Epithelial cell of proximal tubule (primary cell): ENCODE measurements around the gene NAA40. TPM values are rescaled to one million over a fixed set of nuclear protein-coding genes. Genes with fewer than 3 reads are reported as not detected.

Source experiments
- DNase-seq: peaks from one replicate; pipeline ENCODE4 v3.0.0-alpha.2; 2011; ENCODE audit warnings: low read depth
- H3K4me3 ChIP-seq: 2 replicates; pipeline ENCODE4 v1.5.1; 2011; ENCODE audit warnings: low read depth, mild to moderate bottlenecking, low read length
- total RNA-seq: library from RNA; depleted of rRNA; stranded (reverse); fragments of >200 nt; gene quantifications from 2 replicates; pipeline ENCODE4 v1.2.3, GENCODE V29; 2015
- TF ChIP-seq, protein P1 (sequence below): conservative IDR thresholded peaks from 2 replicates; pipeline ENCODE4 v1.5.1; 2012; ENCODE audit warnings: low read depth, mild to moderate bottlenecking, low read length

Gene NAA40
- 17.6 and 19.4 TPM in 2 replicates for total RNA-seq

DNA sequence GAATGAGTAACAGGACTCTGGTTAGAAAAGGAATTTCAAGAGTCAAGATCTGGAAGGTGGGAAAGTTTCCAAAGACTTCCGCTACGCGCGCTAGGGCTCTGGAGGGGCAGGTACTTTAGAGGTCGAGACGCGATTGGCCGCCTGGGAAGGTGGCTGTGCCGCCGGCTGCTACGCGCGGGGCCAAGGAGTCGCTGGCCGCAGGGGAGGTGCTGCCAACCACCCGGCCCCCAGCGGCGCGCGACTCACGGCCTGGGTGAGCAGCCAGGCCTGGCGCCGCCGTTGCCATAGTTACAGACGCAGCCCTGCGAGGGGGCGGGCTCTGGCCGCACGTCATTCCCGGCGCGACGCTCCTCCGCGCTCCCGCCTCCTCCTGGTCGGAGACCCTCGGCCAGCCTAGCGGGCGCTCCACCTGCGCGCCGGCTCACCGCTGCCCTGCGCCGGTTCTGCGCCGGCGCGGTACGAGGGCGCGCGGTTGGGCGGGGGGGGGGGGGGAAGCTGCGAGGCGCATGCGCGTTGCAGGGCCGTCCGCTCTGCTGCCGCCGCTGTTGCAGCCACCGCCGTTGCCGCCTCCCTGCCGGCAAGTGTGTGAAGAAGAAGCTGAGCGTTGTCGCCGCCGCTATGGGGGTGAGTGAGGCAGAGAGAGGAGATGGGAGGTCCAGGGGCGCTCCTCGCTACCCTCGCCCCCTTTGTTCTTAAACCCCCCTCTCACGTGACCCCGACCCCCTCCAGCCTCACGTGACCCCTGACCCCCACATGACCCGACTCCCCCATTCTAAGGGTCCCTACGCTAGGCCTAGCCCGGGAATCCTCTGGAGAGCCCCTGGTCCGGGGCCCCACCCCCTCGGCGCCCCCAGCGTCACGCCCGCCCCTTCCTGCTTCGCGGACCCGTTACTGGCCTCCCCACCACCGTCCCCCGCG, at the start of gene NAA40:
Gene NAA40 (plus strand): TSS at position 524 of the 918 bp plus-strand sequence. CDS start 95 bp downstream, at position 619.
- peak within 1 kb of the TSS; percentile 93 for H3K4me3 ChIP-seq
- TF ChIP-seq, protein P1, sequence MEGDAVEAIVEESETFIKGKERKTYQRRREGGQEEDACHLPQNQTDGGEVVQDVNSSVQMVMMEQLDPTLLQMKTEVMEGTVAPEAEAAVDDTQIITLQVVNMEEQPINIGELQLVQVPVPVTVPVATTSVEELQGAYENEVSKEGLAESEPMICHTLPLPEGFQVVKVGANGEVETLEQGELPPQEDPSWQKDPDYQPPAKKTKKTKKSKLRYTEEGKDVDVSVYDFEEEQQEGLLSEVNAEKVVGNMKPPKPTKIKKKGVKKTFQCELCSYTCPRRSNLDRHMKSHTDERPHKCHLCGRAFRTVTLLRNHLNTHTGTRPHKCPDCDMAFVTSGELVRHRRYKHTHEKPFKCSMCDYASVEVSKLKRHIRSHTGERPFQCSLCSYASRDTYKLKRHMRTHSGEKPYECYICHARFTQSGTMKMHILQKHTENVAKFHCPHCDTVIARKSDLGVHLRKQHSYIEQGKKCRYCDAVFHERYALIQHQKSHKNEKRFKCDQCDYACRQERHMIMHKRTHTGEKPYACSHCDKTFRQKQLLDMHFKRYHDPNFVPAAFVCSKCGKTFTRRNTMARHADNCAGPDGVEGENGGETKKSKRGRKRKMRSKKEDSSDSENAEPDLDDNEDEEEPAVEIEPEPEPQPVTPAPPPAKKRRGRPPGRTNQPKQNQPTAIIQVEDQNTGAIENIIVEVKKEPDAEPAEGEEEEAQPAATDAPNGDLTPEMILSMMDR: no peak
- DNase-seq: peak; percentile 90

GRCh38 chr11:63889344-63889743, 49.5 kb upstream of the NAA40 start:
- H3K4me3 ChIP-seq: peak overlapping the region; percentile 53
- no peak for DNase-seq
- TF ChIP-seq, protein P1: no peak

DNA sequence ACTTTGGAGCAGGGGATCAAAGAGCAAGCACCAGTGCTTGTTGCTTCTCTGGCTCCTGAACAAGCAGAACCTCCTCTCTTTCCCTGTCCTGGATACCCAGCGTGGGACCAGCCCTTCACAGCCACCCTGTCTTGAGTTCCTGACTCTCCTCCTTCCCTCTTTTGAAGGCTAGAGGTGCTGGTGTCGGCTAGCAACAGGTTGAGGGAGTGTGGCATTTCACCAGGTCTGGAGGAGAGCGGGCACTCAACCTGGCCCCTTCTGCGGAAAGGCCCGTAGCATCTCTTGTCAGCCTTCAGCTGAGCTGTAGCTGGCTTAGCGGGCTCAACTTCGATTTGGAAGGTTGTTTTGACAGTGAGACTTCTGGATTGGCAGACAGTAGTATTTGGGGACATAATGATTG, 48.4 kb upstream of the NAA40 start:
- no peak overlapping the region for H3K4me3 ChIP-seq
- no peak for DNase-seq
- TF ChIP-seq, protein P1: no peak

- no peak overlapping the region for H3K4me3 ChIP-seq
- DNase-seq: no peak
- TF ChIP-seq, protein P1: no peak
These were observed 46.6 kb upstream of the NAA40 start for GRCh38 chr11:63892228-63892627.

GRCh38 chr11:63893355-63893754, 45.4 kb upstream of the NAA40 start:
- DNase-seq: no peak
- no peak overlapping the region for H3K4me3 ChIP-seq
- TF ChIP-seq, protein P1: no peak

GRCh38 chr11:63896071-63896470, 42.7 kb upstream of the NAA40 start:
- no peak overlapping the region for H3K4me3 ChIP-seq
- TF ChIP-seq, protein P1: no peak
- no peak for DNase-seq
